B cell (primary cell): ENCODE results near the gene ACTL6B.

Experiments used
- EZH2 ChIP-seq: IDR thresholded peaks from 2 replicates; pipeline ENCODE4 v1.6.1; 2012; ENCODE audit warnings: borderline replicate concordance, low read depth, mild to moderate bottlenecking, moderate library complexity, low read length; ENCODE audit not compliant: insufficient read depth, poor library complexity, severe bottlenecking
- TF ChIP-seq, protein P1 (sequence below): fragments of 200-600 bp; IDR thresholded peaks from one replicate; pipeline ENCODE4 v1.8.0; 2022; ENCODE audit warnings: antibody characterized with exemption, mild to moderate bottlenecking

DNA sequence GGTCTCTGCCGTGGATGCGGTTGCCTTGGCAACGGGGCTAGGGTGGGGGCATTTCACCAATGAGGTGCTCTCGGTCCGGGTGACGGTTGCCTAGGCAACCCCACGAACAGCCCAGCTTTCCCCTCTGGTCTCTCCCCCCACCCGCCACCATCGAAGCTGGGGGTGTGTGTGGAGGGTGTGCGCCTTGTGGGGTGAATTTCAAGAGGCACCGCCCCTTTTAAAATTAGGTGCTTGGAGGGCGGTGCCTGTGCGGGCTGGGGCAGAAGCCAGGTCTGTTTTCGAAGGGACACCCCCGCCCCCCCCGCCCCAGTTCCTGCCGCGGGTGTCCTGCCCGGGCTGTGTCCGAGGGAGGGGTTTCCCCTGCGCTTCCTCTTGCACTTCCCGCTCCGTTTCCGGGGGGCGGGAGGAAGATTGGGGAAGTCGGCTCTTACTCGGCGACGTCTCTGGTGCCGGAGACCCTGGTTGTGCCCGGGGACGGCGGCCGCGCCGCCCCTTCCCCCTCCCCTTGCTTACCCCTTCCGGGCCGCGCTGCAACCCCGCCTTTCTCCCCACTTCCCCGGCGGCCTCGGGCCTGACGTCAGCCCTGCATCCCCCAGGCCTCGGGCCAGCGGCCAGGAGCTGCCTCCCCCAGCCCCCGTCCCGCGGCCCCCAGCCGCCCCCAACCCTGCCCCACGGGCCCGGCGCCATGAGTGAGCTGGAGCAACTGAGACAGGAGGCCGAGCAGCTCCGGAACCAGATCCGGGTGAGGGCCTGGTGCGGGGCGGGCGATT is 19.5 kb upstream of the ACTL6B start:
- TF ChIP-seq, protein P1, sequence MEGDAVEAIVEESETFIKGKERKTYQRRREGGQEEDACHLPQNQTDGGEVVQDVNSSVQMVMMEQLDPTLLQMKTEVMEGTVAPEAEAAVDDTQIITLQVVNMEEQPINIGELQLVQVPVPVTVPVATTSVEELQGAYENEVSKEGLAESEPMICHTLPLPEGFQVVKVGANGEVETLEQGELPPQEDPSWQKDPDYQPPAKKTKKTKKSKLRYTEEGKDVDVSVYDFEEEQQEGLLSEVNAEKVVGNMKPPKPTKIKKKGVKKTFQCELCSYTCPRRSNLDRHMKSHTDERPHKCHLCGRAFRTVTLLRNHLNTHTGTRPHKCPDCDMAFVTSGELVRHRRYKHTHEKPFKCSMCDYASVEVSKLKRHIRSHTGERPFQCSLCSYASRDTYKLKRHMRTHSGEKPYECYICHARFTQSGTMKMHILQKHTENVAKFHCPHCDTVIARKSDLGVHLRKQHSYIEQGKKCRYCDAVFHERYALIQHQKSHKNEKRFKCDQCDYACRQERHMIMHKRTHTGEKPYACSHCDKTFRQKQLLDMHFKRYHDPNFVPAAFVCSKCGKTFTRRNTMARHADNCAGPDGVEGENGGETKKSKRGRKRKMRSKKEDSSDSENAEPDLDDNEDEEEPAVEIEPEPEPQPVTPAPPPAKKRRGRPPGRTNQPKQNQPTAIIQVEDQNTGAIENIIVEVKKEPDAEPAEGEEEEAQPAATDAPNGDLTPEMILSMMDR = no peak
- TF ChIP-seq EZH2 = no peak
